Measurements from ENCODE around the gene CBARP.

CBARP gene

GRCh38 chr19:1239796-1240737, 2.3 kb upstream of the CBARP start:
- peak; percentile 77 for DNase-seq (ENCODE audit: low read depth, low spot score)

- DNase-seq (ENCODE audit: low read depth, low spot score), result no peak
These were observed 1.6 kb upstream of the CBARP start for GRCh38 chr19:1239420-1239795.

- no peak for DNase-seq (ENCODE audit: low read depth, low spot score)
These were observed 831 bp upstream of the CBARP start for GRCh38 chr19:1238369-1239303.

- no peak for DNase-seq (ENCODE audit: low read depth, low spot score)
These were observed 662 bp downstream of the CBARP start for GRCh38 chr19:1237027-1237659.

GRCh38 chr19:1236576-1236975, 1.2 kb downstream of the CBARP start:
- no peak for DNase-seq (ENCODE audit: low read depth, low spot score)

GRCh38 chr19:1235625-1236538, 1.9 kb downstream of the CBARP start:
- no peak for DNase-seq (ENCODE audit: low read depth, low spot score)

- no peak for DNase-seq (ENCODE audit: low read depth, low spot score)
These were observed 2.8 kb downstream of the CBARP start for GRCh38 chr19:1234955-1235380.

- DNase-seq (ENCODE audit: low read depth, low spot score), result no peak
These were observed 3.5 kb downstream of the CBARP start for GRCh38 chr19:1234051-1234954.

- DNase-seq (ENCODE audit: low read depth, low spot score), result no peak
These were observed 4.6 kb downstream of the CBARP start for GRCh38 chr19:1233115-1233667.

- DNase-seq (ENCODE audit: low read depth, low spot score), result no peak
These were observed 5.1 kb downstream of the CBARP start for GRCh38 chr19:1232652-1233072.

GRCh38 chr19:1231729-1232637, 5.8 kb downstream of the CBARP start:
- DNase-seq (ENCODE audit: low read depth, low spot score), result no peak

- no peak for DNase-seq (ENCODE audit: low read depth, low spot score)
These were observed 6.9 kb downstream of the CBARP start for GRCh38 chr19:1230783-1231489.

GRCh38 chr19:1229924-1230782, 7.7 kb downstream of the CBARP start:
- no peak for DNase-seq (ENCODE audit: low read depth, low spot score)

- no peak for DNase-seq (ENCODE audit: low read depth, low spot score)
These were observed 8.5 kb downstream of the CBARP start for GRCh38 chr19:1229056-1229923.

- no peak for DNase-seq (ENCODE audit: low read depth, low spot score)
These were observed 9.4 kb downstream of the CBARP start for GRCh38 chr19:1228161-1228957.
